HEK293 (cell line): ENCODE measurements around the gene EIF4ENIF1.

Source experiments
- CTCF ChIA-PET: fragments of 350-600 bp; formaldehyde crosslinking; extraction: SDS; loops from one replicate; lab custom pipeline; 2021; ENCODE audit warnings: antibody characterized with exemption; lab: Yijun Ruan, JAX
- POLR2A ChIA-PET: fragments of 300-600 bp; formaldehyde crosslinking; extraction: SDS; loops from one replicate; lab custom pipeline; 2020; ENCODE audit warnings: antibody characterized with exemption, inconsistent platforms; lab: Yijun Ruan, JAX
- H3K27ac ChIP-seq: fragments of 200-500 bp; sonication (Bioruptor generic); 2 replicates; pipeline ENCODE4 v1.5.1; 2014; ENCODE audit warnings: low read depth, low read length, control low read depth, inconsistent platforms; ENCODE audit errors: extremely low read depth
- H3K36me3 ChIP-seq, 2 experiments: fragments of 200-500 bp in 1 of 2; sonication (Bioruptor generic) in 1 of 2; 1 replicate in 1 of 2; 2 replicates in 1 of 2; pipeline ENCODE4 v1.5.1; 2014 to 2017; ENCODE audit warnings: inconsistent platforms in 2 of 2, low read length in 2 of 2; ENCODE audit not compliant: control insufficient read depth in 2 of 2, insufficient read depth in 1 of 2
- H3K4me1 ChIP-seq: fragments of 200-500 bp; sonication (Bioruptor generic); 2 replicates; pipeline ENCODE4 v1.5.1; 2014; ENCODE audit warnings: mild to moderate bottlenecking, low read length, inconsistent platforms; ENCODE audit not compliant: control insufficient read depth, insufficient read depth
- H3K4me3 ChIP-seq: 2 replicates; pipeline ENCODE4 v1.5.1; 2011; ENCODE audit warnings: low read depth, mild to moderate bottlenecking, control low read depth, low read length, moderate library complexity
- H3K9me3 ChIP-seq: fragments of 200-500 bp; sonication (Bioruptor generic); 2 replicates; pipeline ENCODE4 v1.5.1; 2014; ENCODE audit warnings: low read depth, low read length, inconsistent platforms; ENCODE audit not compliant: control insufficient read depth, insufficient read depth
- WT1 ChIP-seq: fragments of 450-650 bp; formaldehyde crosslinking; IDR thresholded peaks from 2 replicates; pipeline ENCODE4 v1.5.1; 2016; ENCODE audit warnings: missing biosample characterization, missing genetic modification characterization
- ZBTB8A ChIP-seq: fragments of 450-650 bp; formaldehyde crosslinking; IDR thresholded peaks from 2 replicates; pipeline ENCODE4 v1.5.1; 2016; ENCODE audit warnings: missing biosample characterization, missing genetic modification characterization
- ZNF121 ChIP-seq: fragments of 450-650 bp; formaldehyde crosslinking; IDR thresholded peaks from 2 replicates; pipeline ENCODE4 v1.5.1; 2016; ENCODE audit warnings: missing biosample characterization, missing genetic modification characterization
- ZNF140 ChIP-seq: fragments of 450-650 bp; formaldehyde crosslinking; IDR thresholded peaks from 2 replicates; pipeline ENCODE4 v1.5.1; 2016; ENCODE audit warnings: missing biosample characterization, missing genetic modification characterization
- ZNF221 ChIP-seq: fragments of 450-650 bp; formaldehyde crosslinking; IDR thresholded peaks from 2 replicates; pipeline ENCODE4 v1.5.1; 2017; ENCODE audit warnings: missing biosample characterization, missing genetic modification characterization, borderline replicate concordance
- ZNF311 ChIP-seq: fragments of 450-650 bp; formaldehyde crosslinking; IDR thresholded peaks from 2 replicates; pipeline ENCODE4 v1.5.1; 2017; ENCODE audit warnings: missing biosample characterization, missing genetic modification characterization, borderline replicate concordance
- ZNF324 ChIP-seq: fragments of 450-650 bp; formaldehyde crosslinking; IDR thresholded peaks from 2 replicates; pipeline ENCODE4 v1.5.1; 2016; ENCODE audit warnings: missing biosample characterization, missing genetic modification characterization
- ZNF560 ChIP-seq: fragments of 450-650 bp; formaldehyde crosslinking; IDR thresholded peaks from 2 replicates; pipeline ENCODE4 v1.5.1; 2017; ENCODE audit warnings: missing biosample characterization, missing genetic modification characterization, borderline replicate concordance
- ZNF664 ChIP-seq: fragments of 450-650 bp; formaldehyde crosslinking; IDR thresholded peaks from 2 replicates; pipeline ENCODE4 v1.5.1; 2016; ENCODE audit warnings: missing biosample characterization, missing genetic modification characterization
- ZNF777 ChIP-seq: fragments of 450-650 bp; formaldehyde crosslinking; IDR thresholded peaks from 2 replicates; pipeline ENCODE4 v1.5.1; 2017; ENCODE audit warnings: missing biosample characterization, missing genetic modification characterization, borderline replicate concordance
- TF ChIP-seq, protein P1 (sequence below): fragments of 450-650 bp; formaldehyde crosslinking; IDR thresholded peaks from 2 replicates; pipeline ENCODE4 v1.5.1; 2017; ENCODE audit warnings: missing biosample characterization, missing genetic modification characterization
- TF ChIP-seq, protein P2 (sequence below): fragments of 450-650 bp; formaldehyde crosslinking; IDR thresholded peaks from 2 replicates; pipeline ENCODE4 v1.5.1; 2016; ENCODE audit warnings: missing biosample characterization, missing genetic modification characterization

EIF4ENIF1 gene

DNA sequence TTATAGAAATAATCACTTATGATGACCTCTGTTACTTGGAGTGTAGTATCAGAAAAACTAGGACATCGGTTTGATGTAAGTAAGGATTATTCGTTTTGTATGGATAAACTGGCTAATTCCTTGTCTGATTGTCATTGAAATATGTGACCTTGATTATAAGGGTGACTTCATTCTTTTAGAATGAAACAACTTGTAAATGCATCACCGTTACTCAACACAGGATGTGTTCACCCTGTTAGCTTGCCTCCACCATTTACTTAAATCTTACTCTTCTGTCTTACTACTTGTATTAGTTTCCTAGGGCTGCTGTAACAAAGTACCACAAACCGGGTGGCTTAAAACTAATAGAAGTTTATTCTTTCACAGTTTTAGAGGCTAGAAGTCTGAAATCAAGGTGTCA, 14.6 kb upstream of the EIF4ENIF1 start:
- H3K9me3 ChIP-seq, result no peaks in the 10 kb centered on the region
- CTCF ChIA-PET, result no interaction called here
- POLR2A ChIA-PET, result no interaction called here
- H3K4me1 ChIP-seq, result no peaks in the 10 kb centered on the region
- H3K27ac ChIP-seq, result no peak overlapping the region
- TF ChIP-seq ZNF221, result no peak
- no peak overlapping the region for H3K4me3 ChIP-seq
- H3K36me3 ChIP-seq, result peaks cover 4 to 8% of the 10 kb centered on the region in 2 experiments

DNA sequence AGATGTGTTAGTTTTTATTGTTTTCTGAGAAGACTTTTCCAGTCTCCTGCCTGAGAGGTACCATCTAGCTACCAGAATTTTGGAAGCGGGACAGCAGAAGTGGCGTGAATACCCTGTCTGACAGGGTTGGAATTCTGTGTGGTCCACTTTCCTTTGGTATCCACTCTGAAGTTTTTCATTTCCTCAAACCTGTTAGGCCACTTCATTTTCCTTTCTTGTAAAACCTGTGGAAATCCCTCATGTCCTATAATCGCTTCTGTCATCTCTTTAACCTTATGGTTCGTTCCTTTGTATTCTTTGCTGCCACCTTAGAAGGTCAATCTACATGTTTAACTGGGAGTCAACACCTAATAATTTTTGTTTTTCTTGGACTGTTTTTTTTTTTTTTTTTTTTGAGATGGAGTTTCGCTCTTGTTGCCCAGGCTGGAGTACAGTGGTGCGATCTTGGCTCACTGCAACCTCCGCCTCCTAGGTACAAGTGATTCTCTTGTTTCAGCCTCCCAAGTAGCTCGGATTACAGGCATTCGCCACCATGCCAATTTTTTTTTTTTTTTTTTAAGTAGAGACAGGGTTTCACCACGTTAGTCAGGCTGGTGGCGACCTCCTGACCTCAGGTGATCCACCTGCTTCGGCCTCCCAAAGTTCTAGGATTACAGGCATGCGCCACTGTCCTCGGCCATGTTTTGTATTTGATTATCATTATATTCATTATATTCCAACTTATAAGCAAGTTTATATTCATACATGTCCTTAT, 13.7 kb upstream of the EIF4ENIF1 start:
- ChIA-PET CTCF (no interaction called here), POLR2A (no interaction called here)
- H3K4me1 ChIP-seq, result no peaks in the 10 kb centered on the region

DNA sequence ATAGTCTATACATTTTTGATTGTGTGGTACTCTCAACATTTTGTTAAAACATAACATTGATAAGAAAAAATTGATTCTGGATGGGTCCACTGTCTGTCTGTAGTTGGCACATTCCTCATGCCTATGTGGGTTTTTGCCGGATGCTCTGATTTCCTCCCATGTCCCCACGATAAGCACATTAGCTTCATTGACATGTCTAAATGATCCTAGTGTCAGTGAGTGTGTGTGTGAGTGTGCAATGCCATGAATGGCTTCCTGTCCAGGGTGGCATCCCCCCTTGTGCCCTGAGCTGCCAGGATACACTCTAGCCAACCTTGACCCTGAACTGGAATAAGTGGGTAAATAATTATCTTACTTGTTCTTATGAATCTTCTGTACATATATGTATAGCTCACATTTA, 12.1 kb upstream of the EIF4ENIF1 start:
- CTCF ChIA-PET, result interaction anchor here (1.5 kb wide), 1 partner anchor 55 kb away, joined by 4 read pairs; no protein-coding TSS in a partner anchor
- Histone ChIP-seq H3K4me1 (no peaks in the 10 kb centered on the region), H3K27ac (no peak overlapping the region), H3K4me3 (no peak overlapping the region), H3K36me3 (no peaks in the 10 kb centered on the region; a peak in 1 of 3 replicates), H3K9me3 (no peaks in the 10 kb centered on the region)
- TF ChIP-seq ZNF140 (tag by site-specific recombination), result no peak
- no peak for TF ChIP-seq ZNF324 (tag by site-specific recombination)
- no peak for TF ChIP-seq ZNF311 (tag by site-specific recombination)
- TF ChIP-seq ZNF560 (tag by site-specific recombination), result no peak
- TF ChIP-seq ZNF121 (tag by site-specific recombination), result no peak
- TF ChIP-seq, protein P1, sequence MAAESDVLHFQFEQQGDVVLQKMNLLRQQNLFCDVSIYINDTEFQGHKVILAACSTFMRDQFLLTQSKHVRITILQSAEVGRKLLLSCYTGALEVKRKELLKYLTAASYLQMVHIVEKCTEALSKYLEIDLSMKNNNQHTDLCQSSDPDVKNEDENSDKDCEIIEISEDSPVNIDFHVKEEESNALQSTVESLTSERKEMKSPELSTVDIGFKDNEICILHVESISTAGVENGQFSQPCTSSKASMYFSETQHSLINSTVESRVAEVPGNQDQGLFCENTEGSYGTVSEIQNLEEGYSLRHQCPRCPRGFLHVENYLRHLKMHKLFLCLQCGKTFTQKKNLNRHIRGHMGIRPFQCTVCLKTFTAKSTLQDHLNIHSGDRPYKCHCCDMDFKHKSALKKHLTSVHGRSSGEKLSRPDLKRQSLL (tag by site-specific recombination), result no peak
- no peak for TF ChIP-seq WT1 (tag by site-specific recombination)
- no peak for TF ChIP-seq ZNF664 (tag by site-specific recombination)
- TF ChIP-seq ZBTB8A, result no peak
- POLR2A ChIA-PET, result interaction anchor here (0.7 kb wide), 1 partner anchor 1196 kb away, joined by 3 read pairs; no protein-coding TSS in a partner anchor

More for the DNA sequence above, 13.7 kb upstream of the EIF4ENIF1 start:
- peaks cover 0 to 2% of the 10 kb centered on the region in 2 experiments; a peak in 2 of 3 replicates for H3K36me3 ChIP-seq
- H3K27ac ChIP-seq, result no peak overlapping the region
- H3K4me3 ChIP-seq, result no peak overlapping the region
- TF ChIP-seq, protein P2, sequence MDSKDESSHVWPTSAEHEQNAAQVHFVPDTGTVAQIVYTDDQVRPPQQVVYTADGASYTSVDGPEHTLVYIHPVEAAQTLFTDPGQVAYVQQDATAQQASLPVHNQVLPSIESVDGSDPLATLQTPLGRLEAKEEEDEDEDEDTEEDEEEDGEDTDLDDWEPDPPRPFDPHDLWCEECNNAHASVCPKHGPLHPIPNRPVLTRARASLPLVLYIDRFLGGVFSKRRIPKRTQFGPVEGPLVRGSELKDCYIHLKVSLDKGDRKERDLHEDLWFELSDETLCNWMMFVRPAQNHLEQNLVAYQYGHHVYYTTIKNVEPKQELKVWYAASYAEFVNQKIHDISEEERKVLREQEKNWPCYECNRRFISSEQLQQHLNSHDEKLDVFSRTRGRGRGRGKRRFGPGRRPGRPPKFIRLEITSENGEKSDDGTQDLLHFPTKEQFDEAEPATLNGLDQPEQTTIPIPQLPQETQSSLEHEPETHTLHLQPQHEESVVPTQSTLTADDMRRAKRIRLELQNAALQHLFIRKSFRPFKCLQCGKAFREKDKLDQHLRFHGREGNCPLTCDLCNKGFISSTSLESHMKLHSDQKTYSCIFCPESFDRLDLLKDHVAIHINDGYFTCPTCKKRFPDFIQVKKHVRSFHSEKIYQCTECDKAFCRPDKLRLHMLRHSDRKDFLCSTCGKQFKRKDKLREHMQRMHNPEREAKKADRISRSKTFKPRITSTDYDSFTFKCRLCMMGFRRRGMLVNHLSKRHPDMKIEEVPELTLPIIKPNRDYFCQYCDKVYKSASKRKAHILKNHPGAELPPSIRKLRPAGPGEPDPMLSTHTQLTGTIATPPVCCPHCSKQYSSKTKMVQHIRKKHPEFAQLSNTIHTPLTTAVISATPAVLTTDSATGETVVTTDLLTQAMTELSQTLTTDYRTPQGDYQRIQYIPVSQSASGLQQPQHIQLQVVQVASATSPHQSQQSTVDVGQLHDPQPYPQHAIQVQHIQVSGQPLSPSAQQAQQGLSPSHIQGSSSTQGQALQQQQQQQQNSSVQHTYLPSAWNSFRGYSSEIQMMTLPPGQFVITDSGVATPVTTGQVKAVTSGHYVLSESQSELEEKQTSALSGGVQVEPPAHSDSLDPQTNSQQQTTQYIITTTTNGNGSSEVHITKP, result peak; percentile 33; the same call in 1 of the 2 replicates
- TF ChIP-seq ZNF777 (tag by site-specific recombination), result no peak
- no peaks in the 10 kb centered on the region for H3K9me3 ChIP-seq
